AG10803 (cell line): ENCODE results near the gene GSS.
A peak's percentile ranks its signal among the peaks of the same experiment; 100 is the strongest.

ENCODE experiments used
- DNase-seq: peaks from one replicate; pipeline ENCODE4 v3.0.0; 2010; ENCODE audit warnings: low read depth
- H3K4me3 ChIP-seq: 2 replicates; pipeline ENCODE4 v1.5.1; 2011; ENCODE audit warnings: mild to moderate bottlenecking, low read length, control low read depth
- CTCF ChIP-seq: conservative IDR thresholded peaks from 2 replicates; pipeline ENCODE4 v1.5.1; 2011; ENCODE audit warnings: mild to moderate bottlenecking, low read length, control low read depth, inconsistent platforms

Gene GSS

GRCh38 chr20:34955231-34956040, at the start of gene GSS, which contains the start of gene MYH7B:
Gene GSS (minus strand): TSS chr20:34955806. CDS start chr20:34951852, 3,954 bp downstream.
Gene MYH7B (plus strand): TSS chr20:34955868. CDS start chr20:34978006, 22,138 bp downstream.
- peak; percentile 93 for DNase-seq
- H3K4me3 ChIP-seq = peak within 1 kb of the TSS; percentile 83
- TF ChIP-seq CTCF = peak; percentile 48

GRCh38 chr20:35004749-35005462, 49.3 kb upstream of the GSS start:
- no peak for DNase-seq
- no peak overlapping the region for H3K4me3 ChIP-seq
- no peak for TF ChIP-seq CTCF

- no peak for DNase-seq
- TF ChIP-seq CTCF = no peak
- no peak overlapping the region for H3K4me3 ChIP-seq
Measured at GRCh38 chr20:35004051-35004725, 48.6 kb upstream of the GSS start.

GRCh38 chr20:35003211-35004031, 47.8 kb upstream of the GSS start:
- no peak for DNase-seq
- no peak for TF ChIP-seq CTCF
- no peak overlapping the region for H3K4me3 ChIP-seq

GRCh38 chr20:35002426-35003210, 47.0 kb upstream of the GSS start:
- no peak for DNase-seq
- H3K4me3 ChIP-seq = no peak overlapping the region
- TF ChIP-seq CTCF = no peak
